Jurkat, Clone E6-1 (cell line): ENCODE measurements around the gene FKRP.

Experiments
- DNase-seq: peaks from one replicate; pipeline ENCODE4 v3.0.0-alpha.2; 2011; ENCODE audit warnings: low read depth, low spot score
- H3K4me3 ChIP-seq: 2 replicates; pipeline ENCODE4 v1.5.1; 2011; ENCODE audit warnings: mild to moderate bottlenecking, low read length, control low read depth, moderate library complexity

FKRP gene

GRCh38 chr19:46728693-46729339 lies 17.0 kb upstream of the FKRP start:
- no peak overlapping the region for H3K4me3 ChIP-seq
- DNase-seq, result no peak

GRCh38 chr19:46729696-46730095 lies 16.2 kb upstream of the FKRP start:
- no peak overlapping the region for H3K4me3 ChIP-seq
- DNase-seq, result no peak

- H3K4me3 ChIP-seq, result no peak overlapping the region
- no peak for DNase-seq
Observed at GRCh38 chr19:46730187-46730586, 15.7 kb upstream of the FKRP start.

- no peak overlapping the region for H3K4me3 ChIP-seq
- DNase-seq, result no peak
Observed at GRCh38 chr19:46730595-46730994, 15.3 kb upstream of the FKRP start.

GRCh38 chr19:46731007-46731501 lies 14.8 kb upstream of the FKRP start:
- DNase-seq, result no peak
- no peak overlapping the region for H3K4me3 ChIP-seq

GRCh38 chr19:46731584-46731983 lies 14.3 kb upstream of the FKRP start:
- DNase-seq, result no peak
- no peak overlapping the region for H3K4me3 ChIP-seq

- H3K4me3 ChIP-seq, result no peak overlapping the region
- no peak for DNase-seq
Observed at GRCh38 chr19:46732172-46732938, 13.5 kb upstream of the FKRP start.

GRCh38 chr19:46732966-46733689 lies 12.7 kb upstream of the FKRP start:
- no peak overlapping the region for H3K4me3 ChIP-seq
- no peak for DNase-seq

GRCh38 chr19:46733690-46734292 lies 12.1 kb upstream of the FKRP start:
- no peak for DNase-seq
- H3K4me3 ChIP-seq, result no peak overlapping the region

- no peak for DNase-seq
- no peak overlapping the region for H3K4me3 ChIP-seq
Observed at GRCh38 chr19:46736531-46737297, 9.1 kb upstream of the FKRP start.

GRCh38 chr19:46737298-46737654 lies 8.6 kb upstream of the FKRP start:
- H3K4me3 ChIP-seq, result no peak overlapping the region
- no peak for DNase-seq

GRCh38 chr19:46737761-46738171 lies 8.1 kb upstream of the FKRP start:
- H3K4me3 ChIP-seq, result no peak overlapping the region
- no peak for DNase-seq

- H3K4me3 ChIP-seq, result no peak overlapping the region
- no peak for DNase-seq
Observed at GRCh38 chr19:46739290-46739771, 6.5 kb upstream of the FKRP start.

- H3K4me3 ChIP-seq, result no peak overlapping the region
- DNase-seq, result no peak
Observed at GRCh38 chr19:46741447-46741846, 4.4 kb upstream of the FKRP start.

GRCh38 chr19:46742926-46743480 lies 2.9 kb upstream of the FKRP start:
- H3K4me3 ChIP-seq, result no peak overlapping the region
- DNase-seq, result no peak

GRCh38 chr19:46744005-46744691 lies 1.7 kb upstream of the FKRP start:
- DNase-seq, result no peak
- H3K4me3 ChIP-seq, result peak overlapping the region; percentile 97; the same call in 1 of the 2 replicates

GRCh38 chr19:46745030-46745429 lies 827 bp upstream of the FKRP start:
- peak overlapping the region; percentile 97 for H3K4me3 ChIP-seq
- no peak for DNase-seq
